Stimulated activated CD8-positive, alpha-beta memory T cell treated with anti-CD3 and anti-CD28 coated beads, Interleukin-7, amount 100 ng/mL, for 24 hours (primary cell): ENCODE results near the gene MYOD1.

ENCODE experiments used
- DNase-seq: peaks from one replicate; pipeline ENCODE4 v3.0.0-alpha.2; 2020; ENCODE audit warnings: low read depth

Gene MYOD1

GRCh38 chr11:17702876-17703275, 16.5 kb upstream of the MYOD1 start:
- DNase-seq, result no peak

GRCh38 chr11:17703951-17704350, 15.4 kb upstream of the MYOD1 start:
- no peak for DNase-seq

GRCh38 chr11:17707830-17708229, 11.5 kb upstream of the MYOD1 start:
- no peak for DNase-seq

GRCh38 chr11:17711836-17712235, 7.5 kb upstream of the MYOD1 start:
- DNase-seq, result no peak

GRCh38 chr11:17713851-17714250, 5.5 kb upstream of the MYOD1 start:
- no peak for DNase-seq

- no peak for DNase-seq
Observed at GRCh38 chr11:17714356-17714854, 5.0 kb upstream of the MYOD1 start.

- no peak for DNase-seq
Observed at GRCh38 chr11:17714870-17715269, 4.5 kb upstream of the MYOD1 start.

GRCh38 chr11:17716807-17717206, 2.6 kb upstream of the MYOD1 start:
- DNase-seq, result no peak

- DNase-seq, result no peak
Observed at GRCh38 chr11:17718015-17718414, 1.4 kb upstream of the MYOD1 start.

- DNase-seq, result no peak
Observed at GRCh38 chr11:17718510-17718962, 835 bp upstream of the MYOD1 start.

- no peak for DNase-seq
Observed at GRCh38 chr11:17719938-17720795, 796 bp downstream of the MYOD1 start.

GRCh38 chr11:17720796-17721171, 1.4 kb downstream of the MYOD1 start:
- DNase-seq, result no peak

- no peak for DNase-seq
Observed at GRCh38 chr11:17721242-17721999, 2.0 kb downstream of the MYOD1 start.

- no peak for DNase-seq
Observed at GRCh38 chr11:17722000-17722643, 2.8 kb downstream of the MYOD1 start.

GRCh38 chr11:17724020-17724908, 4.9 kb downstream of the MYOD1 start:
- DNase-seq, result no peak

GRCh38 chr11:17725174-17725573, 5.8 kb downstream of the MYOD1 start:
- no peak for DNase-seq

GRCh38 chr11:17730137-17730536, 10.8 kb downstream of the MYOD1 start:
- no peak for DNase-seq

GRCh38 chr11:17730608-17731462, 11.5 kb downstream of the MYOD1 start:
- DNase-seq, result peak; percentile 43

GRCh38 chr11:17733261-17733660, 13.9 kb downstream of the MYOD1 start:
- DNase-seq, result no peak

GRCh38 chr11:17734418-17734911, 15.1 kb downstream of the MYOD1 start, which contains the start of gene KCNC1:
Gene KCNC1 (plus strand): TSS chr11:17734781. CDS start chr11:17736003, 1,222 bp downstream.
- no peak for DNase-seq
